Measurements from ENCODE around the gene TPD52L2.

GRCh38 chr20:63935447-63935846, 70.4 kb downstream of the TPD52L2 start:
- TF ChIP-seq CTCF (IDR thresholded peaks at IDR 0.05; ENCODE audit: low read depth, low read length) (no peak), MAX (IDR thresholded peaks at IDR 0.05; ENCODE audit: low read depth, low read length) (no peak)
